GM21360 (cell line): Measurements from ENCODE around the gene TMEM35A.
"Not testable (repeated sequence)": the region's sequence is repeated elsewhere in the genome, so short reads cannot be mapped to it uniquely, and the experiment has no call there.

ENCODE experiments used
- ATAC-seq: cut with Tn5 transposase; IDR thresholded peaks from one replicate; pipeline ENCODE4 v1.9.1; 2021; ENCODE audit warnings: mild to moderate bottlenecking, moderate library complexity; ENCODE audit not compliant: unreplicated experiment

TMEM35A gene

GRCh38 chrX:101078716-101079598, at the start of gene TMEM35A:
TMEM35A (plus strand) TSS chrX:101078879; CDS start chrX:101079003, 124 bp downstream.
- no peak for ATAC-seq

- ATAC-seq: no peak
Observed at GRCh38 chrX:101029665-101030064, 49.0 kb upstream of the TMEM35A start.

GRCh38 chrX:101037231-101037630, 41.4 kb upstream of the TMEM35A start:
- no peak for ATAC-seq

GRCh38 chrX:101040197-101040596, 38.5 kb upstream of the TMEM35A start:
- no peak for ATAC-seq

- peak; percentile 17 for ATAC-seq
Observed at GRCh38 chrX:101051153-101051548, 27.5 kb upstream of the TMEM35A start.

- ATAC-seq: peak; percentile 94
Observed at GRCh38 chrX:101051549-101052302, 27.0 kb upstream of the TMEM35A start, which contains the start of gene TRMT2B. TRMT2B (minus strand) TSS chrX:101052111; CDS start chrX:101042289, 9,822 bp downstream.

- ATAC-seq: not testable (repeated sequence)
Observed at GRCh38 chrX:101056551-101056950, 22.1 kb upstream of the TMEM35A start.

- peak; percentile 94 for ATAC-seq
Observed at GRCh38 chrX:101057093-101057714, 21.5 kb upstream of the TMEM35A start.

GRCh38 chrX:101062176-101062575, 16.5 kb upstream of the TMEM35A start:
- ATAC-seq: no peak

- ATAC-seq: no peak
Observed at GRCh38 chrX:101071582-101071981, 7.1 kb upstream of the TMEM35A start.

GRCh38 chrX:101079736-101080270, 1.1 kb downstream of the TMEM35A start:
- no peak for ATAC-seq

- no peak for ATAC-seq
Observed at GRCh38 chrX:101080326-101081124, 1.8 kb downstream of the TMEM35A start.

- ATAC-seq: no peak
Observed at GRCh38 chrX:101081231-101081630, 2.6 kb downstream of the TMEM35A start.

GRCh38 chrX:101091817-101092216, 13.1 kb downstream of the TMEM35A start:
- no peak for ATAC-seq

- ATAC-seq: peak; percentile 97
Observed at GRCh38 chrX:101097546-101098453, 19.1 kb downstream of the TMEM35A start, which contains the start of gene CENPI. CENPI (plus strand) TSS chrX:101098204; CDS start chrX:101101071, 2,867 bp downstream.

- ATAC-seq: no peak
Observed at GRCh38 chrX:101108284-101108683, 29.6 kb downstream of the TMEM35A start.

GRCh38 chrX:101117701-101118100, 39.0 kb downstream of the TMEM35A start:
- no peak for ATAC-seq

- ATAC-seq: no peak
Observed at GRCh38 chrX:101136235-101136634, 57.6 kb downstream of the TMEM35A start.
